Measurements from ENCODE around the gene CORO1C. TPM values are rescaled to one million over a fixed set of nuclear protein-coding genes. Genes with fewer than 3 reads are reported as not detected.
"Not testable (repeated sequence)": the region's sequence is repeated elsewhere in the genome, so short reads cannot be mapped to it uniquely, and the experiment has no call there.

Gene CORO1C
- total RNA-seq (2014; rRNA removed; shearing (Covaris generic)): 84.3 and 91.2 TPM in 2 replicates

- DNase-seq (ENCODE audit: low read depth): peak; percentile 86
Observed at GRCh38 chr12:108731105-108731865, at the start of gene CORO1C. CORO1C (minus strand) TSS chr12:108731518; CDS start chr12:108701318, 30,200 bp downstream.

- DNase-seq (ENCODE audit: low read depth): no peak
Observed at GRCh38 chr12:108779998-108780688, 48.8 kb upstream of the CORO1C start.

GRCh38 chr12:108778053-108778452 is 46.7 kb upstream of the CORO1C start:
- DNase-seq (ENCODE audit: low read depth): no peak

GRCh38 chr12:108777156-108777555 is 45.8 kb upstream of the CORO1C start:
- DNase-seq (ENCODE audit: low read depth): no peak

- peak; percentile 87 for DNase-seq (ENCODE audit: low read depth)
Observed at GRCh38 chr12:108773798-108774788, 42.8 kb upstream of the CORO1C start.

- DNase-seq (ENCODE audit: low read depth): no peak
Observed at GRCh38 chr12:108772891-108773797, 41.8 kb upstream of the CORO1C start.

- DNase-seq (ENCODE audit: low read depth): no peak
Observed at GRCh38 chr12:108772247-108772646, 40.9 kb upstream of the CORO1C start.

GRCh38 chr12:108771835-108772234 is 40.5 kb upstream of the CORO1C start:
- DNase-seq (ENCODE audit: low read depth): not testable (repeated sequence)

GRCh38 chr12:108770963-108771362 is 39.6 kb upstream of the CORO1C start:
- no peak for DNase-seq (ENCODE audit: low read depth)

GRCh38 chr12:108770269-108770829 is 39.0 kb upstream of the CORO1C start:
- DNase-seq (ENCODE audit: low read depth): no peak

- DNase-seq (ENCODE audit: low read depth): no peak
Observed at GRCh38 chr12:108768591-108769500, 37.5 kb upstream of the CORO1C start.

GRCh38 chr12:108766294-108766693 is 35.0 kb upstream of the CORO1C start:
- DNase-seq (ENCODE audit: low read depth): no peak

- DNase-seq (ENCODE audit: low read depth): no peak
Observed at GRCh38 chr12:108765289-108765764, 34.0 kb upstream of the CORO1C start.

- no peak for DNase-seq (ENCODE audit: low read depth)
Observed at GRCh38 chr12:108764540-108765288, 33.4 kb upstream of the CORO1C start.

- DNase-seq (ENCODE audit: low read depth): no peak
Observed at GRCh38 chr12:108761226-108761625, 29.9 kb upstream of the CORO1C start.

GRCh38 chr12:108759924-108760323 is 28.6 kb upstream of the CORO1C start:
- no peak for DNase-seq (ENCODE audit: low read depth)

- DNase-seq (ENCODE audit: low read depth): no peak
Observed at GRCh38 chr12:108757856-108758255, 26.5 kb upstream of the CORO1C start.

- DNase-seq (ENCODE audit: low read depth): no peak
Observed at GRCh38 chr12:108756421-108756820, 25.1 kb upstream of the CORO1C start.

GRCh38 chr12:108755481-108755880 is 24.2 kb upstream of the CORO1C start:
- no peak for DNase-seq (ENCODE audit: low read depth)

Data from RPMI7951 (cell line).